HEK293 (cell line): Measurements from ENCODE around the gene EFNA2.

Experiments
- CTCF ChIA-PET: fragments of 350-600 bp; formaldehyde crosslinking; extraction: SDS; loops from one replicate; lab custom pipeline; 2021; ENCODE audit warnings: antibody characterized with exemption; lab: Yijun Ruan, JAX
- POLR2A ChIA-PET: fragments of 300-600 bp; formaldehyde crosslinking; extraction: SDS; loops from one replicate; lab custom pipeline; 2020; ENCODE audit warnings: antibody characterized with exemption, inconsistent platforms; lab: Yijun Ruan, JAX
- H3K27ac ChIP-seq: fragments of 200-500 bp; sonication (Bioruptor generic); 2 replicates; pipeline ENCODE4 v1.5.1; 2014; ENCODE audit warnings: low read depth, low read length, control low read depth, inconsistent platforms; ENCODE audit errors: extremely low read depth
- H3K36me3 ChIP-seq, 2 experiments: fragments of 200-500 bp in 1 of 2; sonication (Bioruptor generic) in 1 of 2; 1 replicate in 1 of 2; 2 replicates in 1 of 2; pipeline ENCODE4 v1.5.1; 2014 to 2017; ENCODE audit warnings: inconsistent platforms in 2 of 2, low read length in 2 of 2; ENCODE audit not compliant: control insufficient read depth in 2 of 2, insufficient read depth in 1 of 2
- H3K4me1 ChIP-seq: fragments of 200-500 bp; sonication (Bioruptor generic); 2 replicates; pipeline ENCODE4 v1.5.1; 2014; ENCODE audit warnings: mild to moderate bottlenecking, low read length, inconsistent platforms; ENCODE audit not compliant: control insufficient read depth, insufficient read depth
- H3K4me3 ChIP-seq: 2 replicates; pipeline ENCODE4 v1.5.1; 2011; ENCODE audit warnings: low read depth, mild to moderate bottlenecking, control low read depth, low read length, moderate library complexity
- H3K9me3 ChIP-seq: fragments of 200-500 bp; sonication (Bioruptor generic); 2 replicates; pipeline ENCODE4 v1.5.1; 2014; ENCODE audit warnings: low read depth, low read length, inconsistent platforms; ENCODE audit not compliant: control insufficient read depth, insufficient read depth
- KLF16 ChIP-seq: fragments of 450-650 bp; formaldehyde crosslinking; IDR thresholded peaks from 2 replicates; pipeline ENCODE4 v1.5.1; 2017; ENCODE audit warnings: missing biosample characterization, missing genetic modification characterization
- PRDM1 ChIP-seq: fragments of 450-650 bp; formaldehyde crosslinking; IDR thresholded peaks from 2 replicates; pipeline ENCODE4; 2016; ENCODE audit warnings: missing biosample characterization, missing genetic modification characterization
- TCF7L2 ChIP-seq: IDR thresholded peaks from 2 replicates; pipeline ENCODE4 v1.6.1; 2011; ENCODE audit warnings: low read depth, mild to moderate bottlenecking, inconsistent platforms, low read length, moderate library complexity, borderline replicate concordance
- WT1 ChIP-seq: fragments of 450-650 bp; formaldehyde crosslinking; IDR thresholded peaks from 2 replicates; pipeline ENCODE4 v1.5.1; 2016; ENCODE audit warnings: missing biosample characterization, missing genetic modification characterization
- ZBTB8A ChIP-seq: fragments of 450-650 bp; formaldehyde crosslinking; IDR thresholded peaks from 2 replicates; pipeline ENCODE4 v1.5.1; 2016; ENCODE audit warnings: missing biosample characterization, missing genetic modification characterization
- ZFHX2 ChIP-seq: fragments of 450-650 bp; formaldehyde crosslinking; conservative IDR thresholded peaks from 2 replicates; pipeline ENCODE4 v1.5.1; 2016; ENCODE audit warnings: missing biosample characterization, missing genetic modification characterization
- ZNF114 ChIP-seq: fragments of 450-650 bp; formaldehyde crosslinking; IDR thresholded peaks from 2 replicates; pipeline ENCODE4 v1.5.0; 2017; ENCODE audit warnings: missing biosample characterization, missing genetic modification characterization
- ZNF140 ChIP-seq: fragments of 450-650 bp; formaldehyde crosslinking; IDR thresholded peaks from 2 replicates; pipeline ENCODE4 v1.5.1; 2016; ENCODE audit warnings: missing biosample characterization, missing genetic modification characterization
- ZNF155 ChIP-seq: fragments of 450-650 bp; formaldehyde crosslinking; IDR thresholded peaks from 2 replicates; pipeline ENCODE4 v1.5.1; 2016; ENCODE audit warnings: missing biosample characterization, missing genetic modification characterization
- ZNF223 ChIP-seq: fragments of 450-650 bp; formaldehyde crosslinking; IDR thresholded peaks from 2 replicates; pipeline ENCODE4 v1.5.1; 2016; ENCODE audit warnings: missing biosample characterization, missing genetic modification characterization
- ZNF433 ChIP-seq: fragments of 450-650 bp; formaldehyde crosslinking; IDR thresholded peaks from 2 replicates; pipeline ENCODE4 v1.5.1; 2016; ENCODE audit warnings: missing biosample characterization, missing genetic modification characterization, low read depth
- ZNF558 ChIP-seq: fragments of 450-650 bp; formaldehyde crosslinking; IDR thresholded peaks from 2 replicates; pipeline ENCODE4 v1.5.1; 2016; ENCODE audit warnings: missing biosample characterization, missing genetic modification characterization
- ZNF701 ChIP-seq: fragments of 450-650 bp; formaldehyde crosslinking; IDR thresholded peaks from 2 replicates; pipeline ENCODE4 v1.5.1; 2016; ENCODE audit warnings: missing biosample characterization, missing genetic modification characterization
- ZNF792 ChIP-seq: fragments of 450-650 bp; formaldehyde crosslinking; IDR thresholded peaks from 2 replicates; pipeline ENCODE4 v1.5.1; 2016; ENCODE audit warnings: missing biosample characterization, missing genetic modification characterization
- ZSCAN23 ChIP-seq: fragments of 450-650 bp; formaldehyde crosslinking; IDR thresholded peaks from 2 replicates; pipeline ENCODE4 v1.5.1; 2016; ENCODE audit warnings: missing biosample characterization, missing genetic modification characterization
- TF ChIP-seq, protein P1 (sequence below): fragments of 450-650 bp; formaldehyde crosslinking; IDR thresholded peaks from 2 replicates; pipeline ENCODE4 v1.5.1; 2016; ENCODE audit warnings: missing biosample characterization, missing genetic modification characterization
- TF ChIP-seq, protein P2 (sequence below): fragments of 450-650 bp; formaldehyde crosslinking; IDR thresholded peaks from 2 replicates; pipeline ENCODE4 v1.5.1; 2016; ENCODE audit warnings: missing biosample characterization, missing genetic modification characterization
- TF ChIP-seq, protein P3 (sequence below): fragments of 450-650 bp; formaldehyde crosslinking; IDR thresholded peaks from 2 replicates; pipeline ENCODE4 v1.5.1; 2016; ENCODE audit warnings: missing biosample characterization, missing genetic modification characterization
- TF ChIP-seq, protein P4 (sequence below): fragments of 450-650 bp; formaldehyde crosslinking; IDR thresholded peaks from 2 replicates; pipeline ENCODE4 v1.5.1; 2016; ENCODE audit warnings: missing biosample characterization, missing genetic modification characterization
- TF ChIP-seq, protein P5 (sequence below): fragments of 450-650 bp; formaldehyde crosslinking; IDR thresholded peaks from 2 replicates; pipeline ENCODE4 v1.5.1; 2016; ENCODE audit warnings: missing biosample characterization, missing genetic modification characterization
- TF ChIP-seq, protein P6 (sequence below): fragments of 450-650 bp; formaldehyde crosslinking; IDR thresholded peaks from 2 replicates; pipeline ENCODE4 v1.5.1; 2016; ENCODE audit warnings: missing biosample characterization, missing genetic modification characterization
- TF ChIP-seq, protein P7 (sequence below): fragments of 450-650 bp; formaldehyde crosslinking; IDR thresholded peaks from 2 replicates; pipeline ENCODE4 v1.5.1; 2016; ENCODE audit warnings: missing biosample characterization, missing genetic modification characterization
- TF ChIP-seq, protein P8 (sequence below): fragments of 450-650 bp; IDR thresholded peaks from 2 replicates; pipeline ENCODE4 v1.5.1; 2018; ENCODE audit warnings: missing biosample characterization, missing genetic modification characterization

Gene EFNA2

DNA sequence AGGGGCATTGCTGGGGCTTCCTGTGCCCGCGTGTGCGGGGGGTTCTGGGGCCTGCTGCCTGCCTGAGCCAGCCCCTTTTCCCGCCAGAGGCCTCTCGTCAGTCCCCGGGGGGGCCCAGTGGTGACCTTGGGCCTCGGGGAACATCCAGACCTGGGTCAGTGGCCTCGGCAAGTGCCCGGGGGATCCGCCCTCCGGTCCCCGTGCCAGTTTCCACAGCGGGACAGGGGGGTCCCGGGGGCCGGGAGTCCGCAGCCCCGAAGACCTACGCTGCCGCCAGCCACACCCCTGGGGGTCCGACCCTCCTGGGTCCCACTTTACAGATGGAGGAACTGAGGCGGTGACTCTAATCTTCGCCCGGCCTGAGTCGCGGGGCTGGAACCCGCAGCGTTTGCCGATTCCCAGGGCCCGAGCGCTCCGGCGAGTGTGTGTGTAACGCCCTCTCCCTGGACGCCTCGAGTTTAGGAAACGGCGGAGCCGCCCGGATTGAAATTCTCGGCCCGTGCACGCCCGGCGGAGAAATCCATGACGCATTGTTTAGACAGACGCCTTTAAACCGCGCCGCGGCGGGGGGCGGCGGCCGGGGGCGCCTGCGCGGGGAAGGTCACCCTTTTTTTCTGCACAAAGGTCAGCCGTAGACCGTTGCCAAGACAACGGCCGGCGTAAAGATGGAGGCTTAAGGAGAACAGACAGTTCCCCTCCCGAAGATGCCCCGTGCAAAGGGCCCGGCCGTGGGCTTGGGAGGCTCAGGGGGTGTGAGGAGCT, 39.3 kb downstream of the EFNA2 start (continued):
- TF ChIP-seq, protein P1, sequence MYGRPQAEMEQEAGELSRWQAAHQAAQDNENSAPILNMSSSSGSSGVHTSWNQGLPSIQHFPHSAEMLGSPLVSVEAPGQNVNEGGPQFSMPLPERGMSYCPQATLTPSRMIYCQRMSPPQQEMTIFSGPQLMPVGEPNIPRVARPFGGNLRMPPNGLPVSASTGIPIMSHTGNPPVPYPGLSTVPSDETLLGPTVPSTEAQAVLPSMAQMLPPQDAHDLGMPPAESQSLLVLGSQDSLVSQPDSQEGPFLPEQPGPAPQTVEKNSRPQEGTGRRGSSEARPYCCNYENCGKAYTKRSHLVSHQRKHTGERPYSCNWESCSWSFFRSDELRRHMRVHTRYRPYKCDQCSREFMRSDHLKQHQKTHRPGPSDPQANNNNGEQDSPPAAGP = 0 out of 2 replicates have a peak, but pooled peaks have one; percentile 35
- TF ChIP-seq PRDM1 (tag by site-specific recombination) (no peak), ZNF140 (no peak), KLF16 (peak; percentile 43; the same call in 1 of the 2 replicates), TCF7L2 (no peak), ZNF701 (no peak), ZNF223 (tag by site-specific recombination) (no peak), ZBTB8A (tag by site-specific recombination) (peak; percentile 97), ZNF114 (tag by site-specific recombination) (no peak), ZNF155 (tag by site-specific recombination) (no peak), ZNF558 (tag by site-specific recombination) (no peak), WT1 (tag by site-specific recombination) (0 out of 2 replicates have a peak, but pooled peaks have one; percentile 27)
- TF ChIP-seq, protein P2, sequence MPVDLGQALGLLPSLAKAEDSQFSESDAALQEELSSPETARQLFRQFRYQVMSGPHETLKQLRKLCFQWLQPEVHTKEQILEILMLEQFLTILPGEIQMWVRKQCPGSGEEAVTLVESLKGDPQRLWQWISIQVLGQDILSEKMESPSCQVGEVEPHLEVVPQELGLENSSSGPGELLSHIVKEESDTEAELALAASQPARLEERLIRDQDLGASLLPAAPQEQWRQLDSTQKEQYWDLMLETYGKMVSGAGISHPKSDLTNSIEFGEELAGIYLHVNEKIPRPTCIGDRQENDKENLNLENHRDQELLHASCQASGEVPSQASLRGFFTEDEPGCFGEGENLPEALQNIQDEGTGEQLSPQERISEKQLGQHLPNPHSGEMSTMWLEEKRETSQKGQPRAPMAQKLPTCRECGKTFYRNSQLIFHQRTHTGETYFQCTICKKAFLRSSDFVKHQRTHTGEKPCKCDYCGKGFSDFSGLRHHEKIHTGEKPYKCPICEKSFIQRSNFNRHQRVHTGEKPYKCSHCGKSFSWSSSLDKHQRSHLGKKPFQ (tag by site-specific recombination) = no peak
- TF ChIP-seq, protein P3, sequence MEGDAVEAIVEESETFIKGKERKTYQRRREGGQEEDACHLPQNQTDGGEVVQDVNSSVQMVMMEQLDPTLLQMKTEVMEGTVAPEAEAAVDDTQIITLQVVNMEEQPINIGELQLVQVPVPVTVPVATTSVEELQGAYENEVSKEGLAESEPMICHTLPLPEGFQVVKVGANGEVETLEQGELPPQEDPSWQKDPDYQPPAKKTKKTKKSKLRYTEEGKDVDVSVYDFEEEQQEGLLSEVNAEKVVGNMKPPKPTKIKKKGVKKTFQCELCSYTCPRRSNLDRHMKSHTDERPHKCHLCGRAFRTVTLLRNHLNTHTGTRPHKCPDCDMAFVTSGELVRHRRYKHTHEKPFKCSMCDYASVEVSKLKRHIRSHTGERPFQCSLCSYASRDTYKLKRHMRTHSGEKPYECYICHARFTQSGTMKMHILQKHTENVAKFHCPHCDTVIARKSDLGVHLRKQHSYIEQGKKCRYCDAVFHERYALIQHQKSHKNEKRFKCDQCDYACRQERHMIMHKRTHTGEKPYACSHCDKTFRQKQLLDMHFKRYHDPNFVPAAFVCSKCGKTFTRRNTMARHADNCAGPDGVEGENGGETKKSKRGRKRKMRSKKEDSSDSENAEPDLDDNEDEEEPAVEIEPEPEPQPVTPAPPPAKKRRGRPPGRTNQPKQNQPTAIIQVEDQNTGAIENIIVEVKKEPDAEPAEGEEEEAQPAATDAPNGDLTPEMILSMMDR (tag by site-specific recombination) = no peak
- TF ChIP-seq, protein P4, sequence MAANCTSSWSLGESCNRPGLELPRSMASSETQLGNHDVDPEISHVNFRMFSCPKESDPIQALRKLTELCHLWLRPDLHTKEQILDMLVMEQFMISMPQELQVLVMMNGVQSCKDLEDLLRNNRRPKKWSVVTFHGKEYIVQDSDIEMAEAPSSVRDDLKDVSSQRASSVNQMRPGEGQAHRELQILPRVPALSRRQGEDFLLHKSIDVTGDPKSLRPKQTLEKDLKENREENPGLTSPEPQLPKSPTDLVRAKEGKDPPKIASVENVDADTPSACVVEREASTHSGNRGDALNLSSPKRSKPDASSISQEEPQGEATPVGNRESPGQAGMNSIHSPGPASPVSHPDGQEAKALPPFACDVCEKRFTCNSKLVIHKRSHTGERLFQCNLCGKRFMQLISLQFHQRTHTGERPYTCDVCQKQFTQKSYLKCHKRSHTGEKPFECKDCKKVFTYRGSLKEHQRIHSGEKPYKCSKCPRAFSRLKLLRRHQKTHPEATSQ = no peak
- TF ChIP-seq, protein P5, sequence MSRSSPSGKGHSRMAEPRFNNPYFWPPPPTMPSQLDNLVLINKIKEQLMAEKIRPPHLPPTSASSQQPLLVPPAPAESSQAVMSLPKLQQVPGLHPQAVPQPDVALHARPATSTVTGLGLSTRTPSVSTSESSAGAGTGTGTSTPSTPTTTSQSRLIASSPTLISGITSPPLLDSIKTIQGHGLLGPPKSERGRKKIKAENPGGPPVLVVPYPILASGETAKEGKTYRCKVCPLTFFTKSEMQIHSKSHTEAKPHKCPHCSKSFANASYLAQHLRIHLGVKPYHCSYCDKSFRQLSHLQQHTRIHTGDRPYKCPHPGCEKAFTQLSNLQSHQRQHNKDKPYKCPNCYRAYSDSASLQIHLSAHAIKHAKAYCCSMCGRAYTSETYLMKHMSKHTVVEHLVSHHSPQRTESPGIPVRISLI (tag by site-specific recombination) = peak; percentile 92

DNA sequence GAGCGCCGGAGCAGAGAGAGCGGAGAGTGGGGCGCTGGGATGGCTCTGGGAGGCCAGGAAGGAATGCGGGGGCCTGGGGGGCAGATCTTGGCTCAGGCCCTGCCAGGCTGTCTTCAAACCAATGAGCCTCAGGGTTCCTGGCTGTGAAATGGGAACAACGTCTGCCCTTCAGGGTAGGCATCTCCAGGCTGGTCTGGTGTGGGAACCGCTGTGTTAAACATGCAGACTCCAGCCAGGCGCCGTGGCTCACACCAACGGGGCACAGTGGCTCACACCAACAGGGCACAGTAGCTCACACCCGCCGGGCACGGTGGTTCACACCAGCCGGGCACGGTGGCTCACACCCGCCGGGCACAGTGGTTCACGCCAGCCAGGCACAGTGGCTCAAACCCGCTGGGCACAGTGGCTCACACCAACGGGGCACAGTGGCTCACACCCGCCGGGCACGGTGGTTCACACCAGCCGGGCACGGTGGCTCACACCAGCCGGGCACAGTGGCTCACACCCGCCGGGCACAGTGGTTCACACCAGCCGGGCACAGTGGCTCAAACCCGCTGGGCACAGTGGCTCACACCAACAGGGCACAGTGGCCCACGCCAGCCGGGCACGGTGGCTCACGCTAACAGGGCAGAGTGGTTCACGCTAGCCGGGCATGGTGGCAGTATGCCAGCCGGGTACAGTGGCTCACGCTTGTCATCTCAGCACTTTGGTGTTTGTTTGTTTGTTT, 40.1 kb downstream of the EFNA2 start:
- Histone ChIP-seq H3K4me3 (no peak overlapping the region), H3K9me3 (no peaks in the 10 kb centered on the region), H3K36me3 (no peaks in the 10 kb centered on the region), H3K27ac (no peak overlapping the region), H3K4me1 (peaks cover 5% of the 10 kb centered on the region; the same call in 1 of the 2 replicates)
- CTCF ChIA-PET = interaction anchor here (0.9 kb wide), 1 partner anchor 9 kb away, joined by 3 read pairs; no protein-coding TSS in a partner anchor
- POLR2A ChIA-PET = no interaction called here
- TF ChIP-seq, protein P6, sequence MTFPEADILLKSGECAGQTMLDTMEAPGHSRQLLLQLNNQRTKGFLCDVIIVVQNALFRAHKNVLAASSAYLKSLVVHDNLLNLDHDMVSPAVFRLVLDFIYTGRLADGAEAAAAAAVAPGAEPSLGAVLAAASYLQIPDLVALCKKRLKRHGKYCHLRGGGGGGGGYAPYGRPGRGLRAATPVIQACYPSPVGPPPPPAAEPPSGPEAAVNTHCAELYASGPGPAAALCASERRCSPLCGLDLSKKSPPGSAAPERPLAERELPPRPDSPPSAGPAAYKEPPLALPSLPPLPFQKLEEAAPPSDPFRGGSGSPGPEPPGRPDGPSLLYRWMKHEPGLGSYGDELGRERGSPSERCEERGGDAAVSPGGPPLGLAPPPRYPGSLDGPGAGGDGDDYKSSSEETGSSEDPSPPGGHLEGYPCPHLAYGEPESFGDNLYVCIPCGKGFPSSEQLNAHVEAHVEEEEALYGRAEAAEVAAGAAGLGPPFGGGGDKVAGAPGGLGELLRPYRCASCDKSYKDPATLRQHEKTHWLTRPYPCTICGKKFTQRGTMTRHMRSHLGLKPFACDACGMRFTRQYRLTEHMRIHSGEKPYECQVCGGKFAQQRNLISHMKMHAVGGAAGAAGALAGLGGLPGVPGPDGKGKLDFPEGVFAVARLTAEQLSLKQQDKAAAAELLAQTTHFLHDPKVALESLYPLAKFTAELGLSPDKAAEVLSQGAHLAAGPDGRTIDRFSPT = peak; percentile 85
- TF ChIP-seq ZSCAN23 (tag by site-specific recombination) (no peak), ZNF792 (tag by site-specific recombination) (no peak), ZFHX2 (tag by site-specific recombination) (0 out of 2 replicates have a peak, but pooled peaks have one; percentile 6), ZNF433 (tag by site-specific recombination) (no peak)
- TF ChIP-seq, protein P7, sequence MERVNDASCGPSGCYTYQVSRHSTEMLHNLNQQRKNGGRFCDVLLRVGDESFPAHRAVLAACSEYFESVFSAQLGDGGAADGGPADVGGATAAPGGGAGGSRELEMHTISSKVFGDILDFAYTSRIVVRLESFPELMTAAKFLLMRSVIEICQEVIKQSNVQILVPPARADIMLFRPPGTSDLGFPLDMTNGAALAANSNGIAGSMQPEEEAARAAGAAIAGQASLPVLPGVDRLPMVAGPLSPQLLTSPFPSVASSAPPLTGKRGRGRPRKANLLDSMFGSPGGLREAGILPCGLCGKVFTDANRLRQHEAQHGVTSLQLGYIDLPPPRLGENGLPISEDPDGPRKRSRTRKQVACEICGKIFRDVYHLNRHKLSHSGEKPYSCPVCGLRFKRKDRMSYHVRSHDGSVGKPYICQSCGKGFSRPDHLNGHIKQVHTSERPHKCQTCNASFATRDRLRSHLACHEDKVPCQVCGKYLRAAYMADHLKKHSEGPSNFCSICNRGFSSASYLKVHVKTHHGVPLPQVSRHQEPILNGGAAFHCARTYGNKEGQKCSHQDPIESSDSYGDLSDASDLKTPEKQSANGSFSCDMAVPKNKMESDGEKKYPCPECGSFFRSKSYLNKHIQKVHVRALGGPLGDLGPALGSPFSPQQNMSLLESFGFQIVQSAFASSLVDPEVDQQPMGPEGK (tag by site-specific recombination) = 0 out of 2 replicates have a peak, but pooled peaks have one; percentile 7
- TF ChIP-seq, protein P8, sequence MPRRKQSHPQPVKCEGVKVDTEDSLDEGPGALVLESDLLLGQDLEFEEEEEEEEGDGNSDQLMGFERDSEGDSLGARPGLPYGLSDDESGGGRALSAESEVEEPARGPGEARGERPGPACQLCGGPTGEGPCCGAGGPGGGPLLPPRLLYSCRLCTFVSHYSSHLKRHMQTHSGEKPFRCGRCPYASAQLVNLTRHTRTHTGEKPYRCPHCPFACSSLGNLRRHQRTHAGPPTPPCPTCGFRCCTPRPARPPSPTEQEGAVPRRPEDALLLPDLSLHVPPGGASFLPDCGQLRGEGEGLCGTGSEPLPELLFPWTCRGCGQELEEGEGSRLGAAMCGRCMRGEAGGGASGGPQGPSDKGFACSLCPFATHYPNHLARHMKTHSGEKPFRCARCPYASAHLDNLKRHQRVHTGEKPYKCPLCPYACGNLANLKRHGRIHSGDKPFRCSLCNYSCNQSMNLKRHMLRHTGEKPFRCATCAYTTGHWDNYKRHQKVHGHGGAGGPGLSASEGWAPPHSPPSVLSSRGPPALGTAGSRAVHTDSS = no peak
